GM21786 (cell line): Measurements from ENCODE around the gene KLHL26.
"Not testable (repeated sequence)": the region's sequence is repeated elsewhere in the genome, so short reads cannot be mapped to it uniquely, and the experiment has no call there.

Experiments used
- ATAC-seq: cut with Tn5 transposase; IDR thresholded peaks from one replicate; pipeline ENCODE4 v1.9.1; 2021; ENCODE audit not compliant: unreplicated experiment

KLHL26 gene

DNA sequence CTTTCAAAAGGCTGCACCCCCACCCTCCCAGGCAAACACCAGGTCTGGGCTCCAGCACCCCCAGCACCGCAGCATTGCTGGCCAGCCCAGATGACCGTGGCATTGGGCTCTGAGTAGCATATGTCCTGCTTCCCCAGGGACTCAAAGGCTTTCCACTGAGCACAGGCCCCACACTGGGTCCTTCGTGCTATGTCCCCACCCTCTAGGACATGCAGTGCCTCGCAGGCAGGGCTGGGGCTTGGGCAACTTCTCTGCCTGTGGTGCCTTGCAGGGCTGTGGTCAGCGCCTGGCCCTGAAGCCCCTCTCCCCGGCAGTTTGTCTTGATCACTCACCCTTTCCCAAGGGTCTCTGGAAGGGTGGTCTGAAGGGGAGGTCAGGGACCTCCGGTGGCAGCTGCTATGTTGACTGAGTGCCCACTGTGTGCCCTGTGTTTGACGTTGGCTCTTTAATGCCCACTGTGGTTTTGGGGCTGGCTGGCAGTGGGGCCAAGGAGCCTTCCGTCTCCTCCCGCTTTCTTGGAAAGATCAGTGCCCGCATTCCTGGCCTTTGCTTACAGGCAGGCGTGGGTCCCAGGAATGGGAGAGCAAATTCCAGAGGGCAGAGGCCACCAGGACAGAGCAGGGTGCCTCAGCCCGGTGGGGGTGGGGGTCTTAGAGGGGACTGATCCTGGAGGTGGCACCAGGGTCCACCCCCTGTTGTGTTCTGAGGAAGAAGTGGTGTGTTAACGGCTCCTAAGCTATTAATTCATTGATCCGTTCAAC, 26.3 kb downstream of the KLHL26 start:
- ATAC-seq: no peak

- ATAC-seq: no peak
Measured at GRCh38 chr19:18663940-18664530, 27.2 kb downstream of the KLHL26 start.

DNA sequence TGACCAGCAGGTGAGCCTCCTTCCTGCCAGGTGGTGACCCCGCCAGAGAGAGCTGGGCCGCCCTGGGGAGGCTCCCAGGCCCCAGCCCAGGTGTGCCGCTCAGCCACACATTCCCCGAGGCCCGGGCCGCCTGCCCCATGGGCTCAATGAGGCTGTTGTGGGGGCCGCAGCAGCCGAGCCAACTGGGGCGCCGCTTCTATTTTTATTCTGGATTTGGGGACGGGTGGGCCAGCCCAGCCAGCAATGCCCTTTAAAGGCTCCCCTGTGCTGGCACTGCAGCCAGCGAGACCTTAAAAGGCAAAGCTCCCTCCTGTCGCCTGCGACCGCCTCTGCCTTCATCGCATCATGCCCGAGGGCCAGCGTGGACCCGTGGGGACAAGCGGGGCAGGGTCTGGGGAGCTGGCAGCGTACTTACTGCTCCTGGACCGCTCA, 29.0 kb downstream of the KLHL26 start:
- no peak for ATAC-seq

DNA sequence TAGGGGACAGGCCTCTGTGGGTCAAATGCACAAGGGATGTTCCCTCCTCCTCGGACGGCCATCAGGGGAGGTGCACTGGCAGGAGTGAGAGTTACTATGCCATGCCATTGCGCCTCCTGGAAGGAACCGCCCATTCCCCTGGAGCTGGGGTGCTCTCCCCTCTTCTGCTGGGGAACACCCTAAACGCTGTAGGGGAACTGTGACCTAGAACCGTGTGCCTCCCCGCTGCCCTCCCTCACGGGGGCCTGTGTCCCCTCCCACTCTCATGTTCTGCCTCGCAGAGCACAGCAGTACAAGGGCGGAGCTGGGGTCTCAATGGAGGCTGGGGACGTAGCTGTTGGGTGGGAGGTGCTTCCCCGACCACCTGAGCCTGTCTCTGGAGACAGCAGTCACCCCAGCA, 29.5 kb downstream of the KLHL26 start:
- no peak for ATAC-seq

GRCh38 chr19:18666784-18667183, 30.0 kb downstream of the KLHL26 start:
- ATAC-seq: no peak

DNA sequence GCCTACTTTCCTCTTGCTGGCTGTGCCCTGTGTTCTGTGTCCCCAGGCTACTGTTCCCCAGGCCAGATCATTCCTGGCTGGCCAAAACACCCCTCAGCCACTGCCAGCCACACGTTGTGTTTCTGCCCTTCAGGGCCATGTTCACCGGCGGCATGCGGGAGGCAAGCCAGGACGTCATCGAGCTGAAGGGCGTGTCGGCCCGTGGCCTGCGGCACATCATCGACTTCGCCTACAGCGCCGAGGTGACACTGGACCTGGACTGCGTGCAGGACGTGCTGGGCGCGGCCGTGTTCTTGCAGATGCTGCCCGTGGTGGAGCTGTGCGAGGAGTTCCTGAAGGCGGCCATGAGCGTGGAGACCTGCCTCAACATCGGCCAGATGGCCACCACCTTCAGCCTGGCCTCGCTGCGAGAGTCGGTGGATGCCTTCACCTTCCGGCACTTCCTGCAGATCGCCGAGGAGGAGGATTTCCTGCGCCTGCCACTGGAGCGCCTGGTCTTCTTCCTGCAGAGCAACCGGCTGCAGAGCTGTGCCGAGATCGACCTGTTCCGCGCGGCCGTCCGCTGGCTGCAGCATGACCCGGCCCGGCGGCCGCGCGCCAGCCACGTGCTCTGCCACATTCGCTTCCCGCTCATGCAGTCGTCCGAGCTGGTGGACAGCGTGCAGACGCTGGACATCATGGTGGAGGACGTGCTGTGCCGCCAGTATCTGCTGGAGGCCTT, 30.9 kb downstream of the KLHL26 start:
- no peak for ATAC-seq

DNA sequence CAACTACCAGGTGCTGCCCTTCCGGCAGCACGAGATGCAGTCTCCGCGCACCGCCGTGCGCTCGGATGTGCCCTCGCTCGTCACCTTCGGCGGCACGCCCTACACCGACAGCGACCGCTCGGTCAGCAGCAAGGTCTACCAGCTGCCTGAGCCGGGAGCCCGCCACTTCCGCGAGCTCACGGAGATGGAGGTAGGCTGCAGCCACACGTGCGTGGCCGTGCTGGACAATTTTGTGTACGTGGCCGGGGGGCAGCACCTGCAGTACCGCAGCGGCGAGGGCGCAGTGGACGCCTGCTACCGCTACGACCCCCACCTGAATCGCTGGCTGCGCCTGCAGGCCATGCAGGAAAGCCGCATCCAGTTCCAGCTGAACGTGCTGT, 31.4 kb downstream of the KLHL26 start:
- no peak for ATAC-seq

GRCh38 chr19:18668744-18669523, 32.1 kb downstream of the KLHL26 start:
- ATAC-seq: no peak

DNA sequence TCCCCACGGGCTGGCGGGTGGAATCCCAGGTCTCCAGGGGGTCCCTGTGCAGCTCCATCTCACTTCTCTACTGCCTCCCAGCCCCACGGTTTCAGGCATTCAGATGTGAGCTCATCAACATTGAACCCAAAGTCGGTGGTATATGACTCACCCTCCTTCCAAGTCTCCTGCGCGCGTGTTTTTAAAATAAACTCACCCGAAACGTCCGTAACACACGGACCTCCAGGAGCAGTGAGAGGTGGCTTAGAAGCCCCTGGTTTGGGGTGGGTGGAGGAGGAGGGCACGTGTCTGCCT, 32.6 kb downstream of the KLHL26 start:
- ATAC-seq: no peak

DNA sequence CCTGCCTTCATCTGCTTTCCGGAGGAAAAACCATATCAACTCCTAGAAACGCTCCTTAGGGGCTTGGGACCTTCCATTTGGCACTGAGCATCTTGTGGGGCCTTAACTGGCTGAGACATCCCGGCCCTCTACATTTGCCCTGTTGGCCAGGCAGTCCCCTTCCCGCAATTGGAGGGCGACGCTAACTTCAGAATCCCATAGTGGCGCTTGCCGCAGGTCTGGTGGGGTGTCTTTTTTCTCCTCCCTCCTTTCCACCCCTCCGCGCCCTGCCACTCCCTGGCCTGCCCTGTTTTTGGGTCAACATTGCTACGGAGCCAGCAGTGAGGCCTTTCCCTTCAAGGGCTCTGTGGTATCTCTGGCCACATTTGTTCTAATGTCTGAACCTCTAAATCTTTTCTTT, 33.1 kb downstream of the KLHL26 start:
- ATAC-seq: no peak

- ATAC-seq: no peak
Measured at GRCh38 chr19:18670312-18670711, 33.5 kb downstream of the KLHL26 start.

- no peak for ATAC-seq
Measured at GRCh38 chr19:18671303-18672043, 34.6 kb downstream of the KLHL26 start.

- no peak for ATAC-seq
Measured at GRCh38 chr19:18672044-18672451, 35.2 kb downstream of the KLHL26 start.

GRCh38 chr19:18672606-18673337, 35.9 kb downstream of the KLHL26 start:
- ATAC-seq: no peak

DNA sequence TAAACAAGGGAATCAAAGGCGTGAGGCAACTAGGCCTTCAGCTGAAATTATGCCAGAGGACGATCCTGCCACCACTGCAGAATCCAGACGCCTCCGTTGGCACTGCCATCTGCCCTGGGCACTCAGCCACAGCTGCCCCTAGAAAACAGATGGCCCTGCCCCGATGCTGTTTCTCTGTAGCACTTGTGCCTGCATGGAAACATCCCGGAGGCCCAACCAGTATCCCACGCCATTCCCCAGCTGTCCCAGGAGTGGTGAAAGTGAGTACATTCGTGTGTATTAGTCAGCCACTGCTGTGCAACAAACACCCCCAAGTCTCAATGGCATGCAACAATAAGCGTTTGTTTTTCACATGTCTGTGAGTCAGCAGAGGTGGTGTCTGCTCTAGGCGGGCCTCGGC, 37.8 kb downstream of the KLHL26 start:
- no peak for ATAC-seq

DNA sequence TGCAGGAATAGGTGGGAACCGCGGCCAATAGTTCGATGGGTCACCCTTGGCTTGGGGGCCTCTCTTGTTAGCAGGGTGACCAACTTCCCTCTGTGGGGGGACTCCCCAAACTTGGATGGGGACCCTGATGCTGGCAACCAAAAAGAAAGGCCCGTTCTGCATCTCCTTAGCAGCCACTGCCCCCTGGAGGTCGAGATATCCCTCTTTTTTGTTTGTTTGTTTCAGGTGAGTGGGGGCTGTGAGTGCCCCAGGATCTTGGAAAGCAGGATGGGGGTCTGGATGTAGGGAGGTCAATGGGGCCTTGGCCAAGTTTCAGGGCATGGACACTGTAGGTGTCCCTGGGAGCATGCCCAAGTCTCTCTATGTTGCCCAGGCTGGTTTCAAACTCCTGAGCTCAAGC, 39.0 kb downstream of the KLHL26 start:
- ATAC-seq: no peak

DNA sequence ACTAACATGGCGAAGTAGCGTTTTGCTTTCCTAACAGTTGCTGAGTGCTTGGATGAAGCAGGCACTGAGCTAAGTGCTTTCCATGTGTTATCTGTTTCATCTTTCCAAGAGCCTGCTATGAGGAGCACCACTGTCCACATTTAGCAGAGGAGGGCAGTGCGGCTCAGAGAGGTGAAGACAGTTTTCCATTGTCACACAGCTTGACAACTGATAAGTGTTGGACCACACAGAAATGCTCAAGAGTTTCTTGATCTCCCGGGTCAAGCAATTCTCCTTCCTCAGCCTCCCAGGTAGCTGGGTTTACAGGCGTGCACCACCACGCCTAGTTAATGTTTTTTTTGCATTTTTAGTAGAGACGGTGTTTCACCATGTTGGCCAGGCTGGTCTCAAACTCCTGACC, 39.9 kb downstream of the KLHL26 start:
- ATAC-seq: no peak

DNA sequence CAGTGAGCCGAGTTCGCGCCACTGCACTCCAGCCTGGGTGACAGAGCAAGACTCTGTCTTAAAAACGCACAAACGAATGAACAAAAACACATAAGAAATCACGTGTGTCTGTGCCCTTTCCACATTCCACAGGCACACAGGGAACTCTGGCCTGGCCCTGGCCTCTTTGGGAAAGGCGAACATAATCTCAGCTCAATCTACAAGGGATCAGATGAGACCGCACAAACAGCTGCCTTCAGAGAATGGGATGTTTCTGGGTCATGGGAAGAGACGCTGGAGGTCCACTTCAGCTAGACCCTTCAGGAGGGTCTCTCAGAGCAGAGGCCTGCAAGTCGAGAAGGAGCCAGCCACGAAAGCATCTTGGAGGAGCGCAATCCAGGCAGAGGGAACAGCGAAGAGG, 40.3 kb downstream of the KLHL26 start:
- ATAC-seq: no peak

- ATAC-seq: not testable (repeated sequence)
Measured at GRCh38 chr19:18680148-18680547, 43.3 kb downstream of the KLHL26 start.

DNA sequence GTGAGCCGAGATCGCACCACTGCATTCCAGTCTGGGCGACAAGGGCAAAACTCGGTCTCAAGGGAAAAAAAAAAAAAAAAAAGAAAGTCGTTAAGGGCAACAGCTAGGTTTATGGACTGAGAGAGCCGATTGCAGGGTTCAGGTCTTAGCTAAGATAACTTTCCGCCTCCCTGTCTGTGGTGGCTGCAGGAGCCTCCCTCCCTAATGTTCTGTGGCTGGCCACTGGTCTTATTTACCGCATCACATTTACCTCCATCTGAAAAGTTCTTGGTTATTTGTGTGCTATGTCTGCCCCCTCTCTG, 45.9 kb downstream of the KLHL26 start:
- ATAC-seq: no peak
